HepG2 (cell line): ENCODE data around the gene NR2F6. TPM values are rescaled to one million over a fixed set of nuclear protein-coding genes. Genes with fewer than 3 reads are reported as not detected.
A peak's percentile ranks its signal among the peaks of the same experiment; 100 is the strongest.

Experiments used
- ESRRA ChIP-seq: sonication (generic); formaldehyde crosslinking; IDR thresholded peaks from 2 replicates; pipeline ENCODE4 v1.5.1; 2020; ENCODE audit warnings: mild to moderate bottlenecking, low read depth, missing genetic modification reagents
- GABPB1 ChIP-seq: IDR thresholded peaks from 2 replicates; pipeline ENCODE4 v1.6.1; 2016; ENCODE audit warnings: mild to moderate bottlenecking, missing genetic modification reagents, moderate library complexity, missing compliant biosample characterization
- KAT8 ChIP-seq: IDR thresholded peaks from 2 replicates; pipeline ENCODE4 v1.6.1; 2016; ENCODE audit warnings: missing genetic modification reagents, missing compliant biosample characterization
- MEF2D ChIP-seq: sonication (generic); formaldehyde crosslinking; IDR thresholded peaks from 2 replicates; pipeline ENCODE4 v1.5.1; 2020; ENCODE audit warnings: mild to moderate bottlenecking, missing genetic modification reagents
- NFKB2 ChIP-seq: sonication (generic); formaldehyde crosslinking; IDR thresholded peaks from 2 replicates; pipeline ENCODE4 v1.4.0; 2020; ENCODE audit warnings: missing genetic modification reagents, borderline replicate concordance
- STAT5B ChIP-seq: sonication (generic); formaldehyde crosslinking; IDR thresholded peaks from 2 replicates; pipeline ENCODE4 v1.4.0; 2020; ENCODE audit warnings: missing genetic modification reagents
- SYNCRIP ChIP-seq: fragments of 200-400 bp; formaldehyde crosslinking; IDR thresholded peaks from 2 replicates; pipeline ENCODE4 v1.6.1; 2018; ENCODE audit warnings: mild to moderate bottlenecking, low read depth, low read length; ENCODE audit not compliant: insufficient read depth
- TCF12 ChIP-seq, 2 experiments: fragments of 450-650 bp in 1 of 2; sonication (generic) in 1 of 2; formaldehyde crosslinking in 1 of 2; IDR thresholded peaks; 2 replicates each; pipeline versions ENCODE4 v1.6.1 to v1.8.0; 2017 to 2022; ENCODE audit warnings: antibody characterized with exemption in 1 of 2, mild to moderate bottlenecking in 1 of 2, missing genetic modification reagents in 1 of 2, moderate library complexity in 1 of 2
- TEAD3 ChIP-seq: optimal IDR thresholded peaks from 2 replicates; pipeline ENCODE3; 2016; ENCODE audit warnings: borderline replicate concordance
- ZNF441 ChIP-seq: sonication (generic); formaldehyde crosslinking; IDR thresholded peaks from 2 replicates; pipeline ENCODE4 v1.7.0; 2021; ENCODE audit warnings: missing genetic modification reagents, borderline replicate concordance
- ZNF501 ChIP-seq: sonication (generic); formaldehyde crosslinking; IDR thresholded peaks from 2 replicates; pipeline ENCODE4 v1.5.1; 2020; ENCODE audit warnings: mild to moderate bottlenecking, moderate library complexity, missing genetic modification reagents
- polyA plus RNA-seq, 8 experiments: library from polyadenylated mRNA; depleted of rRNA in 3 of 8; stranded (reverse) in 7 of 8; unstranded in 1 of 8; fragments of >200 nt; fragmentation: Illumina TruSeq in 4 of 8; extraction: Trizol in 4 of 8; gene quantifications; 2 replicates each; pipeline versions ENCODE4 v1.2.1 to v1.2.3, GENCODE V29; 2011 to 2016; ENCODE audit warnings: low read depth in 4 of 8, missing spikeins in 1 of 8, mixed read lengths in 1 of 8; ENCODE audit not compliant: insufficient read depth in 1 of 8
- total RNA-seq, 5 experiments: library from RNA; depleted of rRNA; stranded (reverse); fragments of >200 nt; fragmentation: Illumina TruSeq; extraction: Trizol; gene quantifications; 2 replicates each; pipeline ENCODE4 v1.2.3, GENCODE V29; 2016; ENCODE audit warnings: low read depth in 1 of 5
- TF ChIP-seq, protein P1 (sequence below): sonication (generic); formaldehyde crosslinking; IDR thresholded peaks from 2 replicates; pipeline ENCODE4 v1.8.0; 2022; ENCODE audit warnings: missing genetic modification reagents, mild to moderate bottlenecking, moderate library complexity, borderline replicate concordance
- TF ChIP-seq, protein P2 (sequence below): sonication (generic); formaldehyde crosslinking; IDR thresholded peaks from 2 replicates; pipeline ENCODE4 v1.4.0; 2020; ENCODE audit warnings: mild to moderate bottlenecking, missing genetic modification reagents, borderline replicate concordance
- TF ChIP-seq, protein P3 (sequence below): sonication (generic); formaldehyde crosslinking; IDR thresholded peaks from 2 replicates; pipeline ENCODE4 v1.4.0; 2020; ENCODE audit warnings: missing genetic modification reagents
- TF ChIP-seq, protein P4 (sequence below): sonication (generic); formaldehyde crosslinking; IDR thresholded peaks from 2 replicates; pipeline ENCODE4 v1.4.0; 2020; ENCODE audit warnings: missing genetic modification reagents

NR2F6 gene
- total and polyA plus RNA-seq, 2 of the 13 experiments (the other 11 are each of a cell fraction or from before 2014, with no cell fraction given) = 30.9 to 72.4 TPM

DNA sequence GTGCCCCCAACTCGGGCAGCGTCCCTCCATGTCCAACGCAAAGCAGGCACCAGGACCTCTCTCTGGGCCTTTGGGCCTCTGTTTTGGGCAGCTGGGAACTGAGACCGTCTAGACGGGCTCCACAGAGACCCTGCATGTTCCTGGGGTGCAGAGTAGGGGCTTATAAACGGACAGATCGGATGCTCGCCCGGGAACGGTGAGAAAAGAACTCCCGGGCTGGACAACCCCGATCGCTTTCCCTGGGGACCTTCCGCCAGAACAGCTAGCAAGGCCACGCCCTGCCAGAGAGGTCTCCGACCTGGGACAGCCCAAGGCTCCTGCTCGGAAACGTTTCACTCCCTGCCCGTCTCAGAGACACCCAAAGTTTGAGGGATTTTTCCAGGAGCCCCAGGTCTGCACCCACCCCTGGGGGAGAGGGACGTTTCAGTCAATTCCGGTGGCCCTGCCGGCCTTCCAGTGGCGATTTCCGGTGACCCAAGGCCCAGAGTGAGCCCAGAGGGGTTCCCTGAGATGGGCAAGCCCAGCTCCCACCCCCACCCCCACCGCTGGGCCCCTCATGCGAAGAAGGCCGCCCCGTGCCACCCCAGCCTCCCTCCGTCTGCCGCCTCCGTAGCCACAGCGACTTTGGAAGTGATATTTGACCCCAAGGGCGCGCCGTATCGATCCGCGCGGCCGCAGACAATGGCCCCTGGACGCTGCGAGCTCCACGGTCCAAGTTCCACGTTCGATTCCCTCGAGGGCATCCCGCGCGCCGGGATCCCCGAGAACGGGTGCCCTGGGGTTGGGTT, 1.7 kb downstream of the NR2F6 start (continued):
- 0 out of 2 replicates have a peak, but pooled peaks have one; percentile 44 for TF ChIP-seq NFKB2
- TF ChIP-seq TCF12 (IDR thresholded peaks at IDR 0.05) = no peak
- peak; percentile 76; the same call in 1 of the 2 replicates for TF ChIP-seq TCF12 (CRISPR knock-in tag; IDR thresholded peaks at IDR 0.05)
- TF ChIP-seq, protein P1, sequence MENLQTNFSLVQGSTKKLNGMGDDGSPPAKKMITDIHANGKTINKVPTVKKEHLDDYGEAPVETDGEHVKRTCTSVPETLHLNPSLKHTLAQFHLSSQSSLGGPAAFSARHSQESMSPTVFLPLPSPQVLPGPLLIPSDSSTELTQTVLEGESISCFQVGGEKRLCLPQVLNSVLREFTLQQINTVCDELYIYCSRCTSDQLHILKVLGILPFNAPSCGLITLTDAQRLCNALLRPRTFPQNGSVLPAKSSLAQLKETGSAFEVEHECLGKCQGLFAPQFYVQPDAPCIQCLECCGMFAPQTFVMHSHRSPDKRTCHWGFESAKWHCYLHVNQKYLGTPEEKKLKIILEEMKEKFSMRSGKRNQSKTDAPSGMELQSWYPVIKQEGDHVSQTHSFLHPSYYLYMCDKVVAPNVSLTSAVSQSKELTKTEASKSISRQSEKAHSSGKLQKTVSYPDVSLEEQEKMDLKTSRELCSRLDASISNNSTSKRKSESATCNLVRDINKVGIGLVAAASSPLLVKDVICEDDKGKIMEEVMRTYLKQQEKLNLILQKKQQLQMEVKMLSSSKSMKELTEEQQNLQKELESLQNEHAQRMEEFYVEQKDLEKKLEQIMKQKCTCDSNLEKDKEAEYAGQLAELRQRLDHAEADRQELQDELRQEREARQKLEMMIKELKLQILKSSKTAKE = peak; percentile 98
- no peak; the same call in 1 of the 2 replicates for TF ChIP-seq ZNF501 (CRISPR knock-in tag)
- TF ChIP-seq MEF2D (CRISPR knock-in tag) = peak; percentile 35; the same call in 1 of the 2 replicates
- TF ChIP-seq, protein P2, sequence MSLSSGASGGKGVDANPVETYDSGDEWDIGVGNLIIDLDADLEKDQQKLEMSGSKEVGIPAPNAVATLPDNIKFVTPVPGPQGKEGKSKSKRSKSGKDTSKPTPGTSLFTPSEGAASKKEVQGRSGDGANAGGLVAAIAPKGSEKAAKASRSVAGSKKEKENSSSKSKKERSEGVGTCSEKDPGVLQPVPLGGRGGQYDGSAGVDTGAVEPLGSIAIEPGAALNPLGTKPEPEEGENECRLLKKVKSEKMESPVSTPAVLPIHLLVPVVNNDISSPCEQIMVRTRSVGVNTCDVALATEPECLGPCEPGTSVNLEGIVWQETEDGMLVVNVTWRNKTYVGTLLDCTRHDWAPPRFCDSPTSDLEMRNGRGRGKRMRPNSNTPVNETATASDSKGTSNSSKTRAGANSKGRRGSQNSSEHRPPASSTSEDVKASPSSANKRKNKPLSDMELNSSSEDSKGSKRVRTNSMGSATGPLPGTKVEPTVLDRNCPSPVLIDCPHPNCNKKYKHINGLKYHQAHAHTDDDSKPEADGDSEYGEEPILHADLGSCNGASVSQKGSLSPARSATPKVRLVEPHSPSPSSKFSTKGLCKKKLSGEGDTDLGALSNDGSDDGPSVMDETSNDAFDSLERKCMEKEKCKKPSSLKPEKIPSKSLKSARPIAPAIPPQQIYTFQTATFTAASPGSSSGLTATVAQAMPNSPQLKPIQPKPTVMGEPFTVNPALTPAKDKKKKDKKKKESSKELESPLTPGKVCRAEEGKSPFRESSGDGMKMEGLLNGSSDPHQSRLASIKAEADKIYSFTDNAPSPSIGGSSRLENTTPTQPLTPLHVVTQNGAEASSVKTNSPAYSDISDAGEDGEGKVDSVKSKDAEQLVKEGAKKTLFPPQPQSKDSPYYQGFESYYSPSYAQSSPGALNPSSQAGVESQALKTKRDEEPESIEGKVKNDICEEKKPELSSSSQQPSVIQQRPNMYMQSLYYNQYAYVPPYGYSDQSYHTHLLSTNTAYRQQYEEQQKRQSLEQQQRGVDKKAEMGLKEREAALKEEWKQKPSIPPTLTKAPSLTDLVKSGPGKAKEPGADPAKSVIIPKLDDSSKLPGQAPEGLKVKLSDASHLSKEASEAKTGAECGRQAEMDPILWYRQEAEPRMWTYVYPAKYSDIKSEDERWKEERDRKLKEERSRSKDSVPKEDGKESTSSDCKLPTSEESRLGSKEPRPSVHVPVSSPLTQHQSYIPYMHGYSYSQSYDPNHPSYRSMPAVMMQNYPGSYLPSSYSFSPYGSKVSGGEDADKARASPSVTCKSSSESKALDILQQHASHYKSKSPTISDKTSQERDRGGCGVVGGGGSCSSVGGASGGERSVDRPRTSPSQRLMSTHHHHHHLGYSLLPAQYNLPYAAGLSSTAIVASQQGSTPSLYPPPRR (CRISPR knock-in tag) = peak; percentile 61; the same call in 1 of the 2 replicates
- no peak; the same call in 1 of the 2 replicates for TF ChIP-seq ZNF441 (CRISPR knock-in tag)
- no peak for TF ChIP-seq TEAD3 (CRISPR knock-in tag)
- TF ChIP-seq, protein P3, sequence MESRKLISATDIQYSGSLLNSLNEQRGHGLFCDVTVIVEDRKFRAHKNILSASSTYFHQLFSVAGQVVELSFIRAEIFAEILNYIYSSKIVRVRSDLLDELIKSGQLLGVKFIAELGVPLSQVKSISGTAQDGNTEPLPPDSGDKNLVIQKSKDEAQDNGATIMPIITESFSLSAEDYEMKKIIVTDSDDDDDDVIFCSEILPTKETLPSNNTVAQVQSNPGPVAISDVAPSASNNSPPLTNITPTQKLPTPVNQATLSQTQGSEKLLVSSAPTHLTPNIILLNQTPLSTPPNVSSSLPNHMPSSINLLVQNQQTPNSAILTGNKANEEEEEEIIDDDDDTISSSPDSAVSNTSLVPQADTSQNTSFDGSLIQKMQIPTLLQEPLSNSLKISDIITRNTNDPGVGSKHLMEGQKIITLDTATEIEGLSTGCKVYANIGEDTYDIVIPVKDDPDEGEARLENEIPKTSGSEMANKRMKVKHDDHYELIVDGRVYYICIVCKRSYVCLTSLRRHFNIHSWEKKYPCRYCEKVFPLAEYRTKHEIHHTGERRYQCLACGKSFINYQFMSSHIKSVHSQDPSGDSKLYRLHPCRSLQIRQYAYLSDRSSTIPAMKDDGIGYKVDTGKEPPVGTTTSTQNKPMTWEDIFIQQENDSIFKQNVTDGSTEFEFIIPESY = no peak
- no peak for TF ChIP-seq STAT5B (CRISPR knock-in tag)
- TF ChIP-seq GABPB1 (CRISPR knock-in tag) = peak; percentile 72
- TF ChIP-seq, protein P4, sequence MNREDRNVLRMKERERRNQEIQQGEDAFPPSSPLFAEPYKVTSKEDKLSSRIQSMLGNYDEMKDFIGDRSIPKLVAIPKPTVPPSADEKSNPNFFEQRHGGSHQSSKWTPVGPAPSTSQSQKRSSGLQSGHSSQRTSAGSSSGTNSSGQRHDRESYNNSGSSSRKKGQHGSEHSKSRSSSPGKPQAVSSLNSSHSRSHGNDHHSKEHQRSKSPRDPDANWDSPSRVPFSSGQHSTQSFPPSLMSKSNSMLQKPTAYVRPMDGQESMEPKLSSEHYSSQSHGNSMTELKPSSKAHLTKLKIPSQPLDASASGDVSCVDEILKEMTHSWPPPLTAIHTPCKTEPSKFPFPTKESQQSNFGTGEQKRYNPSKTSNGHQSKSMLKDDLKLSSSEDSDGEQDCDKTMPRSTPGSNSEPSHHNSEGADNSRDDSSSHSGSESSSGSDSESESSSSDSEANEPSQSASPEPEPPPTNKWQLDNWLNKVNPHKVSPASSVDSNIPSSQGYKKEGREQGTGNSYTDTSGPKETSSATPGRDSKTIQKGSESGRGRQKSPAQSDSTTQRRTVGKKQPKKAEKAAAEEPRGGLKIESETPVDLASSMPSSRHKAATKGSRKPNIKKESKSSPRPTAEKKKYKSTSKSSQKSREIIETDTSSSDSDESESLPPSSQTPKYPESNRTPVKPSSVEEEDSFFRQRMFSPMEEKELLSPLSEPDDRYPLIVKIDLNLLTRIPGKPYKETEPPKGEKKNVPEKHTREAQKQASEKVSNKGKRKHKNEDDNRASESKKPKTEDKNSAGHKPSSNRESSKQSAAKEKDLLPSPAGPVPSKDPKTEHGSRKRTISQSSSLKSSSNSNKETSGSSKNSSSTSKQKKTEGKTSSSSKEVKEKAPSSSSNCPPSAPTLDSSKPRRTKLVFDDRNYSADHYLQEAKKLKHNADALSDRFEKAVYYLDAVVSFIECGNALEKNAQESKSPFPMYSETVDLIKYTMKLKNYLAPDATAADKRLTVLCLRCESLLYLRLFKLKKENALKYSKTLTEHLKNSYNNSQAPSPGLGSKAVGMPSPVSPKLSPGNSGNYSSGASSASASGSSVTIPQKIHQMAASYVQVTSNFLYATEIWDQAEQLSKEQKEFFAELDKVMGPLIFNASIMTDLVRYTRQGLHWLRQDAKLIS (CRISPR knock-in tag) = 0 out of 2 replicates have a peak, but pooled peaks have one; percentile 15
- TF ChIP-seq ESRRA = peak; percentile 94
- TF ChIP-seq KAT8 (CRISPR knock-in tag) = peak; percentile 30
- TF ChIP-seq SYNCRIP = no peak
